K562 (cell line): ENCODE results near the gene RNF6. TPM values are rescaled to one million over a fixed set of nuclear protein-coding genes. Genes with fewer than 3 reads are reported as not detected.

Experiments used
- ASH1L ChIP-seq: fragments of 450-650 bp; IDR thresholded peaks from 2 replicates; pipeline ENCODE4 v1.6.1; 2018; ENCODE audit warnings: borderline replicate concordance, mild to moderate bottlenecking, low read depth; ENCODE audit not compliant: partially characterized antibody
- ATF1 ChIP-seq, 2 experiments: fragments of 450-650 bp in 1 of 2; IDR thresholded peaks; 2 replicates each; pipeline ENCODE4 v1.6.1; 2016; ENCODE audit warnings: missing compliant biosample characterization in 1 of 2, missing genetic modification characterization in 1 of 2
- BHLHE40 ChIP-seq: IDR thresholded peaks from 2 replicates; pipeline ENCODE4 v1.6.1; 2011; ENCODE audit warnings: low read length, improper control_type of control experiment
- CBX2 ChIP-seq: fragments of 200-600 bp; sonication (generic); IDR thresholded peaks from one replicate; pipeline ENCODE4 v1.6.1; 2012; ENCODE audit warnings: mild to moderate bottlenecking, low read length, inconsistent platforms; ENCODE audit not compliant: insufficient read depth, poor library complexity, severe bottlenecking
- CTBP1 ChIP-seq: fragments of 450-650 bp; IDR thresholded peaks from 2 replicates; pipeline ENCODE4 v1.6.1; 2016; ENCODE audit warnings: borderline replicate concordance
- HNRNPLL ChIP-seq: fragments of 200-400 bp; formaldehyde crosslinking; IDR thresholded peaks from 2 replicates; pipeline ENCODE4 v1.6.1; 2017; ENCODE audit warnings: low read length, low read depth, mild to moderate bottlenecking; ENCODE audit not compliant: poor library complexity, severe bottlenecking
- NR3C1 ChIP-seq: sonication (generic); formaldehyde crosslinking; IDR thresholded peaks from 2 replicates; pipeline ENCODE4 v1.8.1; 2022; ENCODE audit warnings: missing genetic modification reagents
- PHF20 ChIP-seq: fragments of 450-650 bp; IDR thresholded peaks from 2 replicates; pipeline ENCODE4 v1.6.1; 2018; ENCODE audit not compliant: partially characterized antibody
- SOX6 ChIP-seq: fragments of 450-650 bp; IDR thresholded peaks from 2 replicates; pipeline ENCODE4 v1.6.1; 2014; ENCODE audit warnings: mild to moderate bottlenecking
- ZNF232 ChIP-seq: sonication (generic); formaldehyde crosslinking; IDR thresholded peaks from 2 replicates; pipeline ENCODE4 v1.8.0; 2022; ENCODE audit warnings: mild to moderate bottlenecking, missing genetic modification reagents
- ZNF347 ChIP-seq: fragments of 450-650 bp; formaldehyde crosslinking; IDR thresholded peaks from 2 replicates; pipeline ENCODE4 v1.4.0; 2020; ENCODE audit warnings: low read depth, mild to moderate bottlenecking, moderate library complexity
- polyA plus RNA-seq, 8 experiments: library from polyadenylated mRNA; depleted of rRNA in 4 of 8; stranded (reverse) in 5 of 8; unstranded in 3 of 8; fragments of >200 nt; fragmentation: Nextera tagmentation in 2 of 8; fragmentation: Illumina TruSeq in 1 of 8; extraction: Ambion mirVana in 2 of 8; extraction: Trizol in 1 of 8; gene quantifications; 2 replicates each; pipeline versions ENCODE4 v1.2.1 to v1.2.3, GENCODE V29; 2011 to 2014; ENCODE audit warnings: inconsistent platforms in 1 of 8, missing spikeins in 1 of 8
- total RNA-seq, 7 experiments: library from RNA; depleted of rRNA in 6 of 7; stranded (reverse); fragments of >200 nt in 6 of 7; fragmentation: Illumina TruSeq in 2 of 7; extraction: Trizol in 2 of 7; gene quantifications; 2 replicates each; pipeline versions ENCODE4 v1.2.1 to v1.2.3, GENCODE V29; 2011 to 2021; ENCODE audit warnings: low replicate concordance in 1 of 7
- TF ChIP-seq, protein P1 (sequence below): sonication (generic); formaldehyde crosslinking; IDR thresholded peaks from 2 replicates; pipeline ENCODE4 v1.5.0; 2020; ENCODE audit warnings: missing genetic modification reagents
- TF ChIP-seq, protein P2 (sequence below): fragments of 250-450 bp; sonication (Bioruptor Pico); IDR thresholded peaks from 2 replicates; pipeline ENCODE4 v1.8.0; 2022; ENCODE audit warnings: inconsistent platforms
- TF ChIP-seq, protein P3 (sequence below): sonication (generic); formaldehyde crosslinking; IDR thresholded peaks from 2 replicates; pipeline ENCODE4 v1.8.0; 2022; ENCODE audit warnings: missing genetic modification reagents, mild to moderate bottlenecking, moderate library complexity, borderline replicate concordance
- TF ChIP-seq, protein P4 (sequence below): fragments of 250-450 bp; sonication (Bioruptor Pico); IDR thresholded peaks from 2 replicates; pipeline ENCODE4 v1.4.0; 2020; ENCODE audit warnings: mild to moderate bottlenecking
- TF ChIP-seq, protein P5 (sequence below): fragments of 250-450 bp; sonication (Bioruptor Pico); IDR thresholded peaks from 2 replicates; pipeline ENCODE4 v1.5.0; 2022; ENCODE audit warnings: mild to moderate bottlenecking

RNF6 gene
- total and polyA plus RNA-seq, 9 of the 15 experiments (the other 6 are each of a cell fraction or from before 2014, with no cell fraction given), result 12.0 to 31.4 (median 22.3) TPM

DNA sequence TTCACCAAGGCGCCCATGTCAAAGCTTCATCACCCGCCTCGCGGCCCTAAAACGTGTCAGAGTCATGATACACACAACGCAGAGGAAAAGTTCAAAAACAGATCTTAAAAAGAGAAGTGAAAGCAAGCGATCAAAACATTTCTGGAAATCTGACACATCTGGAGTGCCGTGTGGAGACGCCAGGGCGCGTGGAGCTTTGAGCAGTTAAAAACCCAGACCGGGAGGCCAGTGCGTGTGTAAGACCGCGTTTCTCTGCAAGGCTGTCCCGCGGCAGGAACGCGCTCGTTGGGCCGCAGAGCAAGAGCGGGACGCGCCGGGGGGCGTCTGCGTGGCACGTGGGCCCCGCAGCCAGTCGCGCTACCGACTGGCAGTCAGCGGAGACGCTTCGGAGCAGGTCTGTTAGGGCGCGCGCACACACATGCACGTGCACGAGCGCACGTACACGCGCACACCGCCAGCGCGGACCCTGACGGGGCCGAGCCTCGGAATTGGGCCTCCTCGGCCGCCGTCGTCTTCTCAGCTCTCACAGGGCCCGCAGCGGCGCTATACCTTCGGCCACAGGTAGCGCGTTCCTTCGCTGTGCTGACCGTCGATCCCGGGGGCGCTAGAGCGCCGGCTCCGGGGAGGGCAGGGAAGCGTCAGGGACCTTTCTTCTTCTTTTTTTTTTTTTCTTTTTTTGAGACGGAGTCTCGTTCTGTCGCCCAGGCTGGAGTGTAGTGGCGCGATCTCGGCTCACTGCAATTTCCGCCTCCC, 35.8 kb downstream of the RNF6 start (continued):
- TF ChIP-seq ATF1 (CRISPR knock-in tag; IDR thresholded peaks at IDR 0.05), result no peak
- peak; percentile 68 for TF ChIP-seq ATF1 (tag; IDR thresholded peaks at IDR 0.05)
- no peak for TF ChIP-seq CBX2
- peak; percentile 60; the same call in 1 of the 2 replicates for TF ChIP-seq NR3C1 (CRISPR knock-in tag)
- peak; percentile 39 for TF ChIP-seq ASH1L
- TF ChIP-seq CTBP1, result peak; percentile 83
- TF ChIP-seq ZNF347, result no peak
- TF ChIP-seq SOX6, result 0 out of 2 replicates have a peak, but pooled peaks have one; percentile 34
- TF ChIP-seq BHLHE40, result peak; percentile 63
- TF ChIP-seq HNRNPLL, result peak; percentile 30
- peak; percentile 89 for TF ChIP-seq ZNF232 (CRISPR knock-in tag)
- TF ChIP-seq, protein P1, sequence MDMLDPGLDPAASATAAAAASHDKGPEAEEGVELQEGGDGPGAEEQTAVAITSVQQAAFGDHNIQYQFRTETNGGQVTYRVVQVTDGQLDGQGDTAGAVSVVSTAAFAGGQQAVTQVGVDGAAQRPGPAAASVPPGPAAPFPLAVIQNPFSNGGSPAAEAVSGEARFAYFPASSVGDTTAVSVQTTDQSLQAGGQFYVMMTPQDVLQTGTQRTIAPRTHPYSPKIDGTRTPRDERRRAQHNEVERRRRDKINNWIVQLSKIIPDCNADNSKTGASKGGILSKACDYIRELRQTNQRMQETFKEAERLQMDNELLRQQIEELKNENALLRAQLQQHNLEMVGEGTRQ (CRISPR knock-in tag), result peak; percentile 31; the same call in 1 of the 2 replicates
- TF ChIP-seq, protein P2, sequence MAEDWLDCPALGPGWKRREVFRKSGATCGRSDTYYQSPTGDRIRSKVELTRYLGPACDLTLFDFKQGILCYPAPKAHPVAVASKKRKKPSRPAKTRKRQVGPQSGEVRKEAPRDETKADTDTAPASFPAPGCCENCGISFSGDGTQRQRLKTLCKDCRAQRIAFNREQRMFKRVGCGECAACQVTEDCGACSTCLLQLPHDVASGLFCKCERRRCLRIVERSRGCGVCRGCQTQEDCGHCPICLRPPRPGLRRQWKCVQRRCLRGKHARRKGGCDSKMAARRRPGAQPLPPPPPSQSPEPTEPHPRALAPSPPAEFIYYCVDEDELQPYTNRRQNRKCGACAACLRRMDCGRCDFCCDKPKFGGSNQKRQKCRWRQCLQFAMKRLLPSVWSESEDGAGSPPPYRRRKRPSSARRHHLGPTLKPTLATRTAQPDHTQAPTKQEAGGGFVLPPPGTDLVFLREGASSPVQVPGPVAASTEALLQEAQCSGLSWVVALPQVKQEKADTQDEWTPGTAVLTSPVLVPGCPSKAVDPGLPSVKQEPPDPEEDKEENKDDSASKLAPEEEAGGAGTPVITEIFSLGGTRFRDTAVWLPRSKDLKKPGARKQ (CRISPR knock-in tag), result peak; percentile 5; the same call in 1 of the 2 replicates
- TF ChIP-seq, protein P3, sequence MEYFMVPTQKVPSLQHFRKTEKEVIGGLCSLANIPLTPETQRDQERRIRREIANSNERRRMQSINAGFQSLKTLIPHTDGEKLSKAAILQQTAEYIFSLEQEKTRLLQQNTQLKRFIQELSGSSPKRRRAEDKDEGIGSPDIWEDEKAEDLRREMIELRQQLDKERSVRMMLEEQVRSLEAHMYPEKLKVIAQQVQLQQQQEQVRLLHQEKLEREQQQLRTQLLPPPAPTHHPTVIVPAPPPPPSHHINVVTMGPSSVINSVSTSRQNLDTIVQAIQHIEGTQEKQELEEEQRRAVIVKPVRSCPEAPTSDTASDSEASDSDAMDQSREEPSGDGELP (CRISPR knock-in tag), result peak; percentile 68; the same call in 1 of the 2 replicates
- TF ChIP-seq, protein P4, sequence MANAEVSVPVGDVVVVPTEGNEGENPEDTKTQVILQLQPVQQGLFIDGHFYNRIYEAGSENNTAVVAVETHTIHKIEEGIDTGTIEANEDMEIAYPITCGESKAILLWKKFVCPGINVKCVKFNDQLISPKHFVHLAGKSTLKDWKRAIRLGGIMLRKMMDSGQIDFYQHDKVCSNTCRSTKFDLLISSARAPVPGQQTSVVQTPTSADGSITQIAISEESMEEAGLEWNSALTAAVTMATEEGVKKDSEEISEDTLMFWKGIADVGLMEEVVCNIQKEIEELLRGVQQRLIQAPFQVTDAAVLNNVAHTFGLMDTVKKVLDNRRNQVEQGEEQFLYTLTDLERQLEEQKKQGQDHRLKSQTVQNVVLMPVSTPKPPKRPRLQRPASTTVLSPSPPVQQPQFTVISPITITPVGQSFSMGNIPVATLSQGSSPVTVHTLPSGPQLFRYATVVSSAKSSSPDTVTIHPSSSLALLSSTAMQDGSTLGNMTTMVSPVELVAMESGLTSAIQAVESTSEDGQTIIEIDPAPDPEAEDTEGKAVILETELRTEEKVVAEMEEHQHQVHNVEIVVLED (CRISPR knock-in tag), result no peak
- TF ChIP-seq, protein P5, sequence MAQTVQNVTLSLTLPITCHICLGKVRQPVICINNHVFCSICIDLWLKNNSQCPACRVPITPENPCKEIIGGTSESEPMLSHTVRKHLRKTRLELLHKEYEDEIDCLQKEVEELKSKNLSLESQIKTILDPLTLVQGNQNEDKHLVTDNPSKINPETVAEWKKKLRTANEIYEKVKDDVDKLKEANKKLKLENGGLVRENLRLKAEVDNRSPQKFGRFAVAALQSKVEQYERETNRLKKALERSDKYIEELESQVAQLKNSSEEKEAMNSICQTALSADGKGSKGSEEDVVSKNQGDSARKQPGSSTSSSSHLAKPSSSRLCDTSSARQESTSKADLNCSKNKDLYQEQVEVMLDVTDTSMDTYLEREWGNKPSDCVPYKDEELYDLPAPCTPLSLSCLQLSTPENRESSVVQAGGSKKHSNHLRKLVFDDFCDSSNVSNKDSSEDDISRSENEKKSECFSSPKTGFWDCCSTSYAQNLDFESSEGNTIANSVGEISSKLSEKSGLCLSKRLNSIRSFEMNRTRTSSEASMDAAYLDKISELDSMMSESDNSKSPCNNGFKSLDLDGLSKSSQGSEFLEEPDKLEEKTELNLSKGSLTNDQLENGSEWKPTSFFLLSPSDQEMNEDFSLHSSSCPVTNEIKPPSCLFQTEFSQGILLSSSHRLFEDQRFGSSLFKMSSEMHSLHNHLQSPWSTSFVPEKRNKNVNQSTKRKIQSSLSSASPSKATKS (CRISPR knock-in tag), result no peak
- TF ChIP-seq PHF20, result peak; percentile 55
